Breast epithelium (tissue), 4 donors: ENCODE data around the gene ACKR4. TPM values are rescaled to one million over a fixed set of nuclear protein-coding genes. Genes with fewer than 3 reads are reported as not detected.

Experiments
- DNase-seq, 2 donors: peaks; one replicate each; pipeline ENCODE4 v3.0.0-alpha.2; 2019; ENCODE audit warnings: low spot score in 2 of 2
- H3K27ac ChIP-seq, 2 donors: fragments of 200-600 bp; sonication (generic) in 1 of 2; one replicate each; pipeline ENCODE4 v1.5.1; 2016 to 2019; ENCODE audit warnings: mild to moderate bottlenecking in 1 of 2
- H3K27me3 ChIP-seq, 2 donors: fragments of 200-600 bp; sonication (generic) in 1 of 2; one replicate each; pipeline versions ENCODE4 v1.5.1 to v1.6.0; 2017 to 2019; ENCODE audit warnings: control low read depth in 1 of 2, mild to moderate bottlenecking in 1 of 2
- H3K36me3 ChIP-seq: fragments of 200-600 bp; one replicate; pipeline ENCODE4 v1.5.1; 2019
- H3K4me1 ChIP-seq, 2 donors: fragments of 200-600 bp; sonication (generic); one replicate each; pipeline ENCODE4 v1.5.1; 2016 to 2019; ENCODE audit warnings: control low read depth in 1 of 2
- H3K4me3 ChIP-seq, 3 donors: fragments of 200-600 bp; sonication (generic); 1 replicate in 2 of 3; 2 replicates in 1 of 3; pipeline ENCODE4 v1.5.1; 2016 to 2019; ENCODE audit warnings: mild to moderate bottlenecking in 3 of 3, moderate library complexity in 2 of 3
- H3K9me3 ChIP-seq, 2 donors: fragments of 200-600 bp; sonication (generic) in 1 of 2; one replicate each; pipeline ENCODE4 v1.5.1; 2016 to 2019; ENCODE audit warnings: control low read depth in 1 of 2
- POLR2A ChIP-seq: fragments of 450-650 bp; IDR thresholded peaks from one replicate; pipeline ENCODE4 v1.6.1; 2016; ENCODE audit warnings: antibody characterized with exemption, mild to moderate bottlenecking, moderate library complexity
- POLR2AphosphoS5 ChIP-seq, 3 donors: sonication (generic); formaldehyde crosslinking; IDR thresholded peaks; one replicate each; pipeline ENCODE4 v1.6.1; 2017; ENCODE audit warnings: antibody characterized with exemption in 3 of 3
- intact Hi-C: fragments of 100-400 bp; cut with DNase I; formaldehyde crosslinking; loops from one replicate; pipeline ENCODE4 v1.15.1; 2023; ENCODE audit warnings: low total_unique reads
- total RNA-seq, 3 donors: library from RNA; depleted of rRNA; stranded (reverse); fragments of >200 nt; gene quantifications; one replicate each; pipeline ENCODE4 v1.1.0, GENCODE V29; 2016
- TF ChIP-seq, protein P1 (sequence below), 3 donors: fragments of 450-650 bp; IDR thresholded peaks; one replicate each; pipeline ENCODE4 v1.5.1; 2016 to 2017; ENCODE audit warnings: antibody characterized with exemption in 3 of 3, mild to moderate bottlenecking in 3 of 3, moderate library complexity in 3 of 3

Gene ACKR4
- total RNA-seq, 3 donors from 2014 or later: 1.1 to 2.5 (median 1.6) TPM

DNA sequence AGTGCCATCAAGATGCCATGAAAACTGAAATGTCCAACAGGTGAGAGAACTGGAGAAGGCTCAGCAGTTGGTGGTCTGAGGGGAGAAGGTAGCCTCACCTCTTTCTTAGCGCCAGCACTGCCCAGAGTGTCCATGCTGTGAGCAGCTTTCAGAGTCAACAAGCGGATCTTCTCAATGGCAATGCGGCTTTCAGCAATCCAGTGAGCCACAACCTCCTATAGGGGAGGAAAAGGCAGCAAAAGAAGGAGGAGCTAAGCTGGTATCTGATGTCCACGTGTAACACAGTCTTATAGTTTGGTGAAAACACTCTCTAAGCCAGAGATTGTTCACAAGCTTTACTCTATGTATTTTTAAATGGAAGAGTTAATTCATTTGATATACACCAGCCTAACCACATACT lies 36.1 kb upstream of the ACKR4 start:
- Histone ChIP-seq H3K36me3 (no peaks in the 10 kb centered on the region), H3K27me3 (no peaks in the 10 kb centered on the region), H3K27ac (no peak overlapping the region), H3K4me3 (no peak overlapping the region), H3K9me3 (no peaks in the 10 kb centered on the region), H3K4me1 (no peaks in the 10 kb centered on the region)
- no peak for DNase-seq
- no peak for TF ChIP-seq POLR2A
- TF ChIP-seq, protein P1, sequence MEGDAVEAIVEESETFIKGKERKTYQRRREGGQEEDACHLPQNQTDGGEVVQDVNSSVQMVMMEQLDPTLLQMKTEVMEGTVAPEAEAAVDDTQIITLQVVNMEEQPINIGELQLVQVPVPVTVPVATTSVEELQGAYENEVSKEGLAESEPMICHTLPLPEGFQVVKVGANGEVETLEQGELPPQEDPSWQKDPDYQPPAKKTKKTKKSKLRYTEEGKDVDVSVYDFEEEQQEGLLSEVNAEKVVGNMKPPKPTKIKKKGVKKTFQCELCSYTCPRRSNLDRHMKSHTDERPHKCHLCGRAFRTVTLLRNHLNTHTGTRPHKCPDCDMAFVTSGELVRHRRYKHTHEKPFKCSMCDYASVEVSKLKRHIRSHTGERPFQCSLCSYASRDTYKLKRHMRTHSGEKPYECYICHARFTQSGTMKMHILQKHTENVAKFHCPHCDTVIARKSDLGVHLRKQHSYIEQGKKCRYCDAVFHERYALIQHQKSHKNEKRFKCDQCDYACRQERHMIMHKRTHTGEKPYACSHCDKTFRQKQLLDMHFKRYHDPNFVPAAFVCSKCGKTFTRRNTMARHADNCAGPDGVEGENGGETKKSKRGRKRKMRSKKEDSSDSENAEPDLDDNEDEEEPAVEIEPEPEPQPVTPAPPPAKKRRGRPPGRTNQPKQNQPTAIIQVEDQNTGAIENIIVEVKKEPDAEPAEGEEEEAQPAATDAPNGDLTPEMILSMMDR (IDR thresholded peaks at IDR 0.05): no peak
- no peak for TF ChIP-seq POLR2AphosphoS5 (IDR thresholded peaks at IDR 0.05)
- intact Hi-C loops: no loop called here

DNA sequence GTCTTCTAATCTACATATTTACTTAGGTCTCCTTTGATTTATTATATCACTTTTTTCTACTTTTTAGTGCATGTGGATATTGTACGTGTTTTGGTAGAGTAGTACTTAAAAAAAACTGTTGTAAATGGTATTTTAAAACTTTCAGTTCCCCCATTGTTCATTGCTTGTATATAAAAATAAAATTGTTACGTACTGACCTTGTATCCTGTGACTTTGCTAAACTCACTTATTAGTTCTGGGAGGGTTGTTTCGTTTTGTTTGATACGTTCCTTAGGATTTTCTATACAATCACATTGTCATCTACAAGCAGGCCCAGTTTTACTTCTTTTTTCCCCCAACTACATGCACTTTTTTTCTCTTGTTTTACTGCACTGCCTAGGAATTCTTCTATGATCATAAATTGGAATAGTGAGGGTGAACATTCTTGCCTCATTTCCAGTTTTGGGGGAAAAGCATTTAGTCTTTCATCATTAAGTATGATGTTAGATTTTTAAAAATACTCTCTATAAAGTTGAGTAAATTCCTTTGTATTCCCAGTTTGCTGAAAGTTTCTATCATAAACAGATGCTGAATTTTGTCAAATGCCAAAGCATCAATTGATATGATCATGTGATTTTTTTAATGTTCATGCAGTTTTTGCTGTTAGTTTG lies 33.5 kb upstream of the ACKR4 start:
- Histone ChIP-seq H3K36me3 (no peaks in the 10 kb centered on the region), H3K27ac (no peak overlapping the region), H3K4me3 (no peak overlapping the region), H3K27me3 (no peaks in the 10 kb centered on the region), H3K9me3 (no peaks in the 10 kb centered on the region), H3K4me1 (no peaks in the 10 kb centered on the region)
- DNase-seq: no peak
- intact Hi-C loops: no loop called here
- no peak for TF ChIP-seq POLR2A
- TF ChIP-seq, protein P1 (IDR thresholded peaks at IDR 0.05): no peak
- TF ChIP-seq POLR2AphosphoS5 (IDR thresholded peaks at IDR 0.05): no peak

DNA sequence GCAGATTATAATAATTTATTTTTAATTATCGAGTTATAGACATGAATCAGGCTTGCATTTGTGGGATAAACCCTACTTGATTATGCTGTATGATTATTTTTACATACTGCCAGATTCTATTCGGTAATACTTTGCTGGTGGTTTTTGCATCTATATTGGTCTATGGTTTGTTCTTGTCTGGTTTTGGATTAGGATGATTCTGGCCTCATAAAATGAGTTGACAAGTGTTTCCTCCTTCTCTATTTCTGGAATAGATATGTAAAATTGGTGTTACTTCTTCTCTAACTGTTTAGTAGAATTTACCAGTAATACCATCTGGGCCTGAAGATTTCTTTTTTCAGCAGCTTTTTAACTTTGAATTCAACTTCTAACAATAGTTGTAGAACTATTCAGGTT lies 33.0 kb upstream of the ACKR4 start:
- Histone ChIP-seq H3K36me3 (no peaks in the 10 kb centered on the region), H3K9me3 (no peaks in the 10 kb centered on the region), H3K27ac (peak overlapping the region; percentile 14 to 22), H3K4me1 (no peaks in the 10 kb centered on the region), H3K4me3 (no peak overlapping the region), H3K27me3 (no peaks in the 10 kb centered on the region)
- TF ChIP-seq POLR2AphosphoS5 (IDR thresholded peaks at IDR 0.05) (no peak), POLR2A (no peak)
- TF ChIP-seq, protein P1 (IDR thresholded peaks at IDR 0.05): no peak
- DNase-seq: no peak
- intact Hi-C loops: no loop called here

DNA sequence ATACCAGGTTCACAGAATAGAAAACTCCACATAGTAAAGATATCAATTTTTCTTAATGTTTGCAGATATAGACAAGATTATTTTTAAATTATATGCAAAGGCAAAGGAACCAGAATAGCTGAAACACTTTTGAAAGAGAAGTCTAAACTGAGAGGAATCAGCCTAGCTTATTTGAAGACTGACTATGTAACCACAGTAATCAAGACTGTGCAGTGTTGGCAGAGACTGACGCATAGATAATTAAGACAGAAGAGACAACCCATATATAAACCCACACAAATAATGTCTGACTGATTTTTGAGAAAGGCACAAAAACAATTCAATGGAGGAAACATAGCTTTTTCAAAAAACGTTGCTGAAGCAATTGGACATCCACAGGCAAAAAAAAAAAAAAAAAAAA lies 28.6 kb upstream of the ACKR4 start:
- intact Hi-C loops: no loop called here
- DNase-seq: no peak
- H3K4me3 ChIP-seq: no peak overlapping the region
- no peak overlapping the region for H3K27ac ChIP-seq
- peaks cover 0 to 5% of the 10 kb centered on the region in 2 donors for H3K9me3 ChIP-seq
- H3K4me1 ChIP-seq: no peaks in the 10 kb centered on the region
- H3K36me3 ChIP-seq: no peaks in the 10 kb centered on the region
- TF ChIP-seq POLR2AphosphoS5 (IDR thresholded peaks at IDR 0.05): no peak
- TF ChIP-seq, protein P1 (IDR thresholded peaks at IDR 0.05): no peak
- TF ChIP-seq POLR2A: no peak
- H3K27me3 ChIP-seq: no peaks in the 10 kb centered on the region

DNA sequence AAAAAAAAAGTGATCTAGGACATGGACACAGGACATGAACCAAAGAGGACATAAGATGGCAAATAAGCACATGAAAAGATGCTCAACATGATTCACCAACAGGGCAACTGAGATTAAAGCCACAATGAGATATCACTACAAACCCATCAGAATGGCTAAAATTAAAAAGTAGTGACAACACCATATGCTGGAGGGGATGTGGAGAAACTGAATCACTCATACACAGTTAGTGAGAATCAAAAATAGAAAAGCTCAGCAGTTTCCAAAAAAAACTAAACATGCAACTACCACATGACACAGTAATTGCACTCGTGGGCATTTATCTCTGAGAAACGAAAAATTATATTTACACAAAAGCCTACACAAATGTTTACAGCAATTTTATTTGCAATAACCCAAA lies 27.9 kb upstream of the ACKR4 start:
- Histone ChIP-seq H3K27me3 (no peaks in the 10 kb centered on the region), H3K4me1 (no peaks in the 10 kb centered on the region), H3K9me3 (peaks cover 0 to 5% of the 10 kb centered on the region in 2 donors), H3K4me3 (no peak overlapping the region), H3K36me3 (no peaks in the 10 kb centered on the region), H3K27ac (no peak overlapping the region)
- TF ChIP-seq, protein P1 (IDR thresholded peaks at IDR 0.05): no peak
- TF ChIP-seq POLR2A (no peak), POLR2AphosphoS5 (IDR thresholded peaks at IDR 0.05) (no peak)
- DNase-seq: no peak
- intact Hi-C loops: no loop called here
